Keratinocyte (primary cell): Measurements from ENCODE around the gene ANO9. TPM values are rescaled to one million over a fixed set of nuclear protein-coding genes. Genes with fewer than 3 reads are reported as not detected.
"Not testable (repeated sequence)": the region's sequence is repeated elsewhere in the genome, so short reads cannot be mapped to it uniquely, and the experiment has no call there.

ENCODE experiments used
- DNase-seq: peaks from one replicate; pipeline ENCODE4 v3.0.0-alpha.2; 2011; ENCODE audit warnings: low read depth, missing footprints, low spot score
- FAIRE-seq: peaks from 2 replicates; lab custom pipeline; 2011; peaks lifted over from hg19 to GRCh38; lab: Jason Lieb, UNC
- H2AFZ ChIP-seq: 2 replicates; pipeline ENCODE4 v1.6.0; 2012; ENCODE audit warnings: low read length, control low read depth, inconsistent platforms; ENCODE audit not compliant: control insufficient read depth
- H3K27ac ChIP-seq: 2 replicates; pipeline ENCODE4 v1.5.1; 2011; ENCODE audit warnings: low read length; ENCODE audit not compliant: control insufficient read depth, insufficient read depth
- H3K27me3 ChIP-seq: 3 replicates; pipeline ENCODE4 v1.6.0; 2011; ENCODE audit warnings: low read length; ENCODE audit not compliant: control insufficient read depth, insufficient read depth; ENCODE audit errors: extremely low read depth
- H3K36me3 ChIP-seq, 2 experiments: 2 replicates in 1 of 2; 3 replicates in 1 of 2; pipeline ENCODE4 v1.5.1; 2011; ENCODE audit warnings: low read length in 2 of 2, mild to moderate bottlenecking in 1 of 2; ENCODE audit not compliant: control insufficient read depth in 2 of 2, insufficient read depth in 2 of 2; ENCODE audit errors: extremely low read depth in 1 of 2
- H3K4me1 ChIP-seq: 3 replicates; pipeline ENCODE4 v1.5.1; 2011; ENCODE audit warnings: low read length; ENCODE audit not compliant: control insufficient read depth, insufficient read depth; ENCODE audit errors: extremely low read depth
- H3K4me2 ChIP-seq: 3 replicates; pipeline ENCODE4 v1.6.0; 2011; ENCODE audit warnings: low read depth, low read length; ENCODE audit not compliant: control insufficient read depth, insufficient read depth; ENCODE audit errors: extremely low read depth
- H3K4me3 ChIP-seq, 3 experiments: fragments of 200-600 bp in 1 of 3; sonication (generic) in 1 of 3; 2 replicates in 2 of 3; 3 replicates in 1 of 3; pipeline ENCODE4 v1.5.1; 2011 to 2016; ENCODE audit warnings: low read length in 3 of 3, mild to moderate bottlenecking in 3 of 3, control low read depth in 2 of 3, inconsistent platforms in 1 of 3, low read depth in 1 of 3, mixed read lengths in 1 of 3, mixed run types in 1 of 3, moderate library complexity in 1 of 3; ENCODE audit not compliant: control insufficient read depth in 2 of 3, insufficient read depth in 2 of 3; ENCODE audit errors: extremely low read depth in 1 of 3
- H3K79me2 ChIP-seq: 2 replicates; pipeline ENCODE4 v1.6.0; 2012; ENCODE audit warnings: low read length; ENCODE audit not compliant: control insufficient read depth, insufficient read depth
- H3K9ac ChIP-seq: 3 replicates; pipeline ENCODE4 v1.6.0; 2011; ENCODE audit warnings: low read length; ENCODE audit not compliant: control insufficient read depth, insufficient read depth; ENCODE audit errors: extremely low read depth
- H3K9me1 ChIP-seq: 3 replicates; pipeline ENCODE4 v1.6.0; 2011; ENCODE audit warnings: low read length; ENCODE audit not compliant: control insufficient read depth, insufficient read depth; ENCODE audit errors: extremely low read depth
- H3K9me3 ChIP-seq: 2 replicates; pipeline ENCODE4 v1.5.1; 2012; ENCODE audit warnings: low read depth, low read length; ENCODE audit not compliant: control insufficient read depth
- H4K20me1 ChIP-seq: 3 replicates; pipeline ENCODE4 v1.6.0; 2011; ENCODE audit warnings: low read length; ENCODE audit not compliant: control insufficient read depth, insufficient read depth; ENCODE audit errors: extremely low read depth
- EZH2 ChIP-seq: IDR thresholded peaks from one replicate; pipeline ENCODE4 v1.6.1; 2012; ENCODE audit warnings: inconsistent platforms, mild to moderate bottlenecking, low read length, moderate library complexity
- dilution Hi-C: fragments of 300-500 bp; cut with MboI; formaldehyde crosslinking; loops from one replicate; pipeline ENCODE4 v1.7.0; 2020; ENCODE audit warnings: low sequenced_read_pairs; ENCODE audit not compliant: extremely low pct_ligation_motif_present
- polyA plus RNA-seq, 5 experiments: library from polyadenylated mRNA; depleted of rRNA in 3 of 5; stranded (reverse) in 3 of 5; stranded (forward) in 1 of 5; unstranded in 1 of 5; fragments of >200 nt; gene quantifications; 1 replicate in 1 of 5; 2 replicates in 3 of 5; 3 replicates in 1 of 5; pipeline versions ENCODE4 v1.2.1 to v1.2.3, GENCODE V29; 2011 to 2012; ENCODE audit warnings: missing spikeins in 2 of 5, low read depth in 1 of 5, low replicate concordance in 1 of 5
- TF ChIP-seq, protein P1 (sequence below), 3 experiments: IDR thresholded peaks in 1 of 3; conservative IDR thresholded peaks in 1 of 3; optimal IDR thresholded peaks in 1 of 3; 2 replicates in 2 of 3; 3 replicates in 1 of 3; pipeline versions ENCODE3 to v1.5.1; 2011; ENCODE audit warnings: low read length in 3 of 3, mild to moderate bottlenecking in 3 of 3, moderate library complexity in 2 of 3, control low read depth in 1 of 3, inconsistent platforms in 1 of 3; ENCODE audit not compliant: insufficient read depth in 2 of 3; ENCODE audit errors: extremely low read depth in 1 of 3

The ANO9 gene
- polyA plus RNA-seq, 1 donor (not counting 4 experiments of a cell fraction or from before 2014, with no cell fraction given): 16.1 TPM

DNA sequence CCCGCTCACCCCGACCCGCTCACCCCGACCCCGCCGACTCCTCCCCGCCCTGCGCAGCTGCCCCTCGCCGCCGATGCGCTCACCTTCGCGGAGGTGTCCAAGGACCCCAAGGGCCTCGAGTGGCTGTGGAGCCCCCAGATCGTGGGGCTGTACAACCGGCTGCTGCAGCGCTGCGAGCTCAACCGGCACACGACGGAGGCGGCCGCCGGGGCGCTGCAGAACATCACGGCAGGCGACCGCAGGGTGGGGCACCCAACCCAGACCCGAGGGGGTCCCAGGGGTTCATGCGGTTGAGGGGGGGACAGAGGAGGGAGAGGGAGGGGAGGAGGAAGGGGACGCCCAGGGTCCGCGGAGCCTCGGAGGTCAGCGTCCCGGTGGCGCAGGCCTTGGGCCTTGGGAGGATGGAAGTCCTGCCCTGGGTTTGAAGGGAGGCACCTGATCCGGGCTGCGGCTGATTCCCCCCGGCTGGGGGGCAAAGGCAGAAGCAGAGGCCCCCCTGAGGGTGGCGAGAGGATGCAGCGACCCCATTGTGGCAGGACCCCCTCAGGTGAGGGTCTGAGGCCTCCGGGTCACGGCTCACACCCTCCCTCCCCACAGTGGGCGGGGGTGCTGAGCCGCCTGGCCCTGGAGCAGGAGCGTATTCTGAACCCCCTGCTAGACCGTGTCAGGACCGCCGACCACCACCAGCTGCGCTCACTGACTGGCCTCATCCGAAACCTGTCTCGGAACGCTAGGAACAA lies 38.6 kb downstream of the ANO9 start:
- Histone ChIP-seq H3K9me1 (no peaks in the 10 kb centered on the region), H3K4me1 (peaks cover 8% of the 10 kb centered on the region), H3K9ac (no peak overlapping the region), H3K27me3 (no peaks in the 10 kb centered on the region), H2AFZ (no peak overlapping the region), H3K79me2 (peaks cover 15% of the 10 kb centered on the region), H3K4me3 (no peak overlapping the region), H4K20me1 (peaks cover 15% of the 10 kb centered on the region), H3K9me3 (no peaks in the 10 kb centered on the region), H3K27ac (no peak overlapping the region), H3K36me3 (peaks cover 27 to 30% of the 10 kb centered on the region in 2 experiments), H3K4me2 (no peak overlapping the region)
- TF ChIP-seq, protein P1, sequence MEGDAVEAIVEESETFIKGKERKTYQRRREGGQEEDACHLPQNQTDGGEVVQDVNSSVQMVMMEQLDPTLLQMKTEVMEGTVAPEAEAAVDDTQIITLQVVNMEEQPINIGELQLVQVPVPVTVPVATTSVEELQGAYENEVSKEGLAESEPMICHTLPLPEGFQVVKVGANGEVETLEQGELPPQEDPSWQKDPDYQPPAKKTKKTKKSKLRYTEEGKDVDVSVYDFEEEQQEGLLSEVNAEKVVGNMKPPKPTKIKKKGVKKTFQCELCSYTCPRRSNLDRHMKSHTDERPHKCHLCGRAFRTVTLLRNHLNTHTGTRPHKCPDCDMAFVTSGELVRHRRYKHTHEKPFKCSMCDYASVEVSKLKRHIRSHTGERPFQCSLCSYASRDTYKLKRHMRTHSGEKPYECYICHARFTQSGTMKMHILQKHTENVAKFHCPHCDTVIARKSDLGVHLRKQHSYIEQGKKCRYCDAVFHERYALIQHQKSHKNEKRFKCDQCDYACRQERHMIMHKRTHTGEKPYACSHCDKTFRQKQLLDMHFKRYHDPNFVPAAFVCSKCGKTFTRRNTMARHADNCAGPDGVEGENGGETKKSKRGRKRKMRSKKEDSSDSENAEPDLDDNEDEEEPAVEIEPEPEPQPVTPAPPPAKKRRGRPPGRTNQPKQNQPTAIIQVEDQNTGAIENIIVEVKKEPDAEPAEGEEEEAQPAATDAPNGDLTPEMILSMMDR (optimal IDR thresholded peaks at IDR 0.05 in 1 of 3, IDR thresholded peaks at IDR 0.05 in 1 of 3, conservative IDR thresholded peaks at IDR 0.05 in 1 of 3; ENCODE audit: extremely low read depth in 1 of 3, insufficient read depth in 2 of 3, low read length in 3 of 3): no peak
- no peak for TF ChIP-seq EZH2
- FAIRE-seq: no peak
- no peak for DNase-seq
- dilution Hi-C loops: no loop called here

DNA sequence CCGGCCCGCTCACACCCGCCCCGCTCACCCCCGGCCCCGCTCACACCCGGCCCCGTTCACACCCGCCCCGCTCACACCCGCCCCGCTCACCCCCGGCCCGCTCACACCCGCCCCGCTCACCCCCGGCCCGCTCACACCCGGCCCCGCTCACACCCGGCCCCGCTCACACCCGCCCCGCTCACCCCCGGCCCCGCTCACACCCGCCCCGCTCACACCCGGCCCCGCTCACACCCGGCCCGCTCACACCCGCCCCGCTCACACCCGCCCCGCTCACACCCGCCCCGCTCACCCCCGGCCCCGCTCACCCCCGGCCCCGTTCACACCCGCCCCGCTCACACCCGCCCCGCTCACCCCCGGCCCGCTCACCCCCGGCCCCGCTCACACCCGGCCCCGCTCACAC lies 40.6 kb downstream of the ANO9 start:
- H3K9ac ChIP-seq, FAIRE-seq, H3K4me2 ChIP-seq, dilution Hi-C loops, H3K9me1 ChIP-seq, H3K4me3 ChIP-seq, DNase-seq, H3K4me1 ChIP-seq, H3K27ac ChIP-seq, H2AFZ ChIP-seq, H3K27me3 ChIP-seq, H3K9me3 ChIP-seq: not testable (repeated sequence)
- Histone ChIP-seq H4K20me1 (peaks cover 23% of the 10 kb centered on the region), H3K36me3 (peaks cover 27 to 43% of the 10 kb centered on the region in 2 experiments), H3K79me2 (peaks cover 34% of the 10 kb centered on the region)
